Measurements from ENCODE around the gene TMPRSS15. TPM values are rescaled to one million over a fixed set of nuclear protein-coding genes. Genes with fewer than 3 reads are reported as not detected.

TMPRSS15 gene
- total RNA-seq, 1 experiment from 2014 or later = not detected

DNA sequence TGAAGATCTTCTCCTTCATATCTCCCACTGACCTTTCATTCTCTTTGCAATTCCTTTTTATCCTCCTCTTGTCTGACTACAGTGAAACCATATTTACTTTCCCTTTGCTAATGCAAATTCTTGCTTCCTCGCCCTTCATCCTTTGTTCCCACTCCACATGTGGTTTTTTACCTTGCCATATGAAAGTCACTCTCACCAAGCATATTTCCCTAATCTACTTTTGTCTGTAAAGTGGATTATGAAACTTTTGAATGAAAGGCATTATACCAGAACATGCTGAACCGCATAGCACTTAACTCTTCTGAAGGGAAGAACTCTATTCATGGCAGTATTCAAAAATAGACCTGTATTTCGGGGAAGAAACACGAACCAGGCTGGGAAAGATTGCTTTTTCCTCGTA, 8.0 kb upstream of the TMPRSS15 start:
- H3K27ac Mint-ChIP-seq = peak overlapping the region; percentile 42
- TF ChIP-seq E2F4 (CRISPR knock-in tag; IDR thresholded peaks at IDR 0.05; ENCODE audit: borderline replicate concordance, low read depth) (no peak), FOXK1 (CRISPR knock-in tag; IDR thresholded peaks at IDR 0.05) (peak; percentile 27; the same call in 1 of the 2 replicates), SOX15 (CRISPR knock-in tag; IDR thresholded peaks at IDR 0.05) (no peak), ETV6 (CRISPR knock-in tag; IDR thresholded peaks at IDR 0.05) (peak; percentile 45; the same call in 1 of the 2 replicates), HMGXB4 (CRISPR knock-in tag; IDR thresholded peaks at IDR 0.05) (no peak), ATF2 (CRISPR knock-in tag; IDR thresholded peaks at IDR 0.05; ENCODE audit: borderline replicate concordance, low read depth) (no peak), ZNF121 (CRISPR knock-in tag; IDR thresholded peaks at IDR 0.05) (no peak), EMX1 (CRISPR knock-in tag; IDR thresholded peaks at IDR 0.05) (no peak), SMAD4 (CRISPR knock-in tag; IDR thresholded peaks at IDR 0.05) (no peak), FOXJ3 (CRISPR knock-in tag; IDR thresholded peaks at IDR 0.05; ENCODE audit: borderline replicate concordance) (no peak)
- peaks cover 23% of the 10 kb centered on the region for H3K4me1 Mint-ChIP-seq
- H3K4me3 Mint-ChIP-seq = peak overlapping the region; percentile 34
- no peaks in the 10 kb centered on the region for H3K36me3 Mint-ChIP-seq
- no peaks in the 10 kb centered on the region for H3K9me3 Mint-ChIP-seq
- ChIA-PET CTCF (interaction anchor here (0.9 kb wide), 1 partner anchor 27 kb away, joined by 3 read pairs; no protein-coding TSS in a partner anchor), POLR2A (no interaction called here)
- ATAC-seq (peak; percentile 67), DNase-seq (ENCODE audit: low spot score) (no peak)
- H3K27me3 Mint-ChIP-seq (ENCODE audit: low read depth) = no peaks in the 10 kb centered on the region

DNA sequence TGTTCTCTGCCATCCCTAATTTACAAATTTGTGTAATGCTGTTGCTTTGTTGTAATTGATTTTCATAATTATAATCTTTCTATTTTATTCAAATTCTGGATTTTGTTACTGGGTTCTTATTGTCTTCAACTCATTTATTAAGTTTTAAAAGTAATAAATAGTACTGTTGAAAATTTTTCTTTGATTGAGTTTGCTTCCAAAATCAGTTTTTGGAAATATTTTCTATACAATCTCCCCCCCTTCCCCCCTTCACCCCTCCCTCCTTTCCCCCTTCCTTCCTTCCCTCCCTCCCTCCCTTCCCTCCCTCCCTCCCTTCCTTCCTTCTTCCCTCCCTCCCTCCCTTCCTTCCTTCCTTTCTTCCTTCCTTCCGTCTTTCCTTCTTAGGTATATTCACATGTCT, 6.0 kb upstream of the TMPRSS15 start:
- CTCF ChIA-PET = no interaction called here
- TF ChIP-seq CBFB (CRISPR knock-in tag; IDR thresholded peaks at IDR 0.05; ENCODE audit: low read depth) (no peak), TCF7 (CRISPR knock-in tag; IDR thresholded peaks at IDR 0.05; ENCODE audit: low read depth) (no peak), FOXJ3 (CRISPR knock-in tag; IDR thresholded peaks at IDR 0.05; ENCODE audit: borderline replicate concordance) (no peak), EMX1 (CRISPR knock-in tag; IDR thresholded peaks at IDR 0.05) (no peak), USF2 (CRISPR knock-in tag; IDR thresholded peaks at IDR 0.05) (no peak), JAZF1 (CRISPR knock-in tag; IDR thresholded peaks at IDR 0.05) (no peak), ZBTB21 (CRISPR knock-in tag; IDR thresholded peaks at IDR 0.05; ENCODE audit: borderline replicate concordance) (no peak), ZNF512 (CRISPR knock-in tag; IDR thresholded peaks at IDR 0.05; ENCODE audit: borderline replicate concordance) (no peak), TP53 (CRISPR knock-in tag; IDR thresholded peaks at IDR 0.05) (no peak)
- TF ChIP-seq, protein P1, sequence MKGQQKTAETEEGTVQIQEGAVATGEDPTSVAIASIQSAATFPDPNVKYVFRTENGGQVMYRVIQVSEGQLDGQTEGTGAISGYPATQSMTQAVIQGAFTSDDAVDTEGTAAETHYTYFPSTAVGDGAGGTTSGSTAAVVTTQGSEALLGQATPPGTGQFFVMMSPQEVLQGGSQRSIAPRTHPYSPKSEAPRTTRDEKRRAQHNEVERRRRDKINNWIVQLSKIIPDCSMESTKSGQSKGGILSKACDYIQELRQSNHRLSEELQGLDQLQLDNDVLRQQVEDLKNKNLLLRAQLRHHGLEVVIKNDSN (CRISPR knock-in tag; IDR thresholded peaks at IDR 0.05) = no peak
- TF ChIP-seq, protein P2, sequence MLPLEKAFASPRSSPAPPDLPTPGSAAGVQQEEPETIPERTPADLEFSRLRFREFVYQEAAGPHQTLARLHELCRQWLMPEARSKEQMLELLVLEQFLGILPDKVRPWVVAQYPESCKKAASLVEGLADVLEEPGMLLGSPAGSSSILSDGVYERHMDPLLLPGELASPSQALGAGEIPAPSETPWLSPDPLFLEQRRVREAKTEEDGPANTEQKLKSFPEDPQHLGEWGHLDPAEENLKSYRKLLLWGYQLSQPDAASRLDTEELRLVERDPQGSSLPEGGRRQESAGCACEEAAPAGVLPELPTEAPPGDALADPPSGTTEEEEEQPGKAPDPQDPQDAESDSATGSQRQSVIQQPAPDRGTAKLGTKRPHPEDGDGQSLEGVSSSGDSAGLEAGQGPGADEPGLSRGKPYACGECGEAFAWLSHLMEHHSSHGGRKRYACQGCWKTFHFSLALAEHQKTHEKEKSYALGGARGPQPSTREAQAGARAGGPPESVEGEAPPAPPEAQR (CRISPR knock-in tag; IDR thresholded peaks at IDR 0.05) = no peak
- TF ChIP-seq, protein P3, sequence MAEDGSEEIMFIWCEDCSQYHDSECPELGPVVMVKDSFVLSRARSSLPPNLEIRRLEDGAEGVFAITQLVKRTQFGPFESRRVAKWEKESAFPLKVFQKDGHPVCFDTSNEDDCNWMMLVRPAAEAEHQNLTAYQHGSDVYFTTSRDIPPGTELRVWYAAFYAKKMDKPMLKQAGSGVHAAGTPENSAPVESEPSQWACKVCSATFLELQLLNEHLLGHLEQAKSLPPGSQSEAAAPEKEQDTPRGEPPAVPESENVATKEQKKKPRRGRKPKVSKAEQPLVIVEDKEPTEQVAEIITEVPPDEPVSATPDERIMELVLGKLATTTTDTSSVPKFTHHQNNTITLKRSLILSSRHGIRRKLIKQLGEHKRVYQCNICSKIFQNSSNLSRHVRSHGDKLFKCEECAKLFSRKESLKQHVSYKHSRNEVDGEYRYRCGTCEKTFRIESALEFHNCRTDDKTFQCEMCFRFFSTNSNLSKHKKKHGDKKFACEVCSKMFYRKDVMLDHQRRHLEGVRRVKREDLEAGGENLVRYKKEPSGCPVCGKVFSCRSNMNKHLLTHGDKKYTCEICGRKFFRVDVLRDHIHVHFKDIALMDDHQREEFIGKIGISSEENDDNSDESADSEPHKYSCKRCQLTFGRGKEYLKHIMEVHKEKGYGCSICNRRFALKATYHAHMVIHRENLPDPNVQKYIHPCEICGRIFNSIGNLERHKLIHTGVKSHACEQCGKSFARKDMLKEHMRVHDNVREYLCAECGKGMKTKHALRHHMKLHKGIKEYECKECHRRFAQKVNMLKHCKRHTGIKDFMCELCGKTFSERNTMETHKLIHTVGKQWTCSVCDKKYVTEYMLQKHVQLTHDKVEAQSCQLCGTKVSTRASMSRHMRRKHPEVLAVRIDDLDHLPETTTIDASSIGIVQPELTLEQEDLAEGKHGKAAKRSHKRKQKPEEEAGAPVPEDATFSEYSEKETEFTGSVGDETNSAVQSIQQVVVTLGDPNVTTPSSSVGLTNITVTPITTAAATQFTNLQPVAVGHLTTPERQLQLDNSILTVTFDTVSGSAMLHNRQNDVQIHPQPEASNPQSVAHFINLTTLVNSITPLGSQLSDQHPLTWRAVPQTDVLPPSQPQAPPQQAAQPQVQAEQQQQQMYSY (CRISPR knock-in tag; IDR thresholded peaks at IDR 0.05) = no peak
- Mint-ChIP-seq H3K9me3 (no peaks in the 10 kb centered on the region), H3K36me3 (no peaks in the 10 kb centered on the region), H3K4me3 (no peak overlapping the region), H3K27me3 (ENCODE audit: low read depth) (no peaks in the 10 kb centered on the region), H3K4me1 (peaks cover 23% of the 10 kb centered on the region), H3K27ac (no peak overlapping the region)
- ATAC-seq (no peak), DNase-seq (ENCODE audit: low spot score) (no peak)
- POLR2A ChIA-PET = no interaction called here

Data from WTC11 (cell line).